Measurements from ENCODE around the gene SOWAHA. TPM values are rescaled to one million over a fixed set of nuclear protein-coding genes. Genes with fewer than 3 reads are reported as not detected.

The SOWAHA gene
- total RNA-seq, 1 donor from 2014 or later = 0.06 TPM

- no peak overlapping the region for H3K4me3 ChIP-seq (ENCODE audit: low read depth, low read length)
- DNase-seq (ENCODE audit: low read depth) = no peak
- TF ChIP-seq, protein P1, sequence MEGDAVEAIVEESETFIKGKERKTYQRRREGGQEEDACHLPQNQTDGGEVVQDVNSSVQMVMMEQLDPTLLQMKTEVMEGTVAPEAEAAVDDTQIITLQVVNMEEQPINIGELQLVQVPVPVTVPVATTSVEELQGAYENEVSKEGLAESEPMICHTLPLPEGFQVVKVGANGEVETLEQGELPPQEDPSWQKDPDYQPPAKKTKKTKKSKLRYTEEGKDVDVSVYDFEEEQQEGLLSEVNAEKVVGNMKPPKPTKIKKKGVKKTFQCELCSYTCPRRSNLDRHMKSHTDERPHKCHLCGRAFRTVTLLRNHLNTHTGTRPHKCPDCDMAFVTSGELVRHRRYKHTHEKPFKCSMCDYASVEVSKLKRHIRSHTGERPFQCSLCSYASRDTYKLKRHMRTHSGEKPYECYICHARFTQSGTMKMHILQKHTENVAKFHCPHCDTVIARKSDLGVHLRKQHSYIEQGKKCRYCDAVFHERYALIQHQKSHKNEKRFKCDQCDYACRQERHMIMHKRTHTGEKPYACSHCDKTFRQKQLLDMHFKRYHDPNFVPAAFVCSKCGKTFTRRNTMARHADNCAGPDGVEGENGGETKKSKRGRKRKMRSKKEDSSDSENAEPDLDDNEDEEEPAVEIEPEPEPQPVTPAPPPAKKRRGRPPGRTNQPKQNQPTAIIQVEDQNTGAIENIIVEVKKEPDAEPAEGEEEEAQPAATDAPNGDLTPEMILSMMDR (conservative IDR thresholded peaks at IDR 0.05; ENCODE audit: low read depth, low read length) = no peak
Measured at GRCh38 chr5:132838516-132839282, 25.6 kb downstream of the SOWAHA start.

GRCh38 chr5:132839426-132840301 is 26.6 kb downstream of the SOWAHA start:
- no peak overlapping the region for H3K4me3 ChIP-seq (ENCODE audit: low read depth, low read length)
- TF ChIP-seq, protein P1 (conservative IDR thresholded peaks at IDR 0.05; ENCODE audit: low read depth, low read length) = no peak
- no peak for DNase-seq (ENCODE audit: low read depth)

GRCh38 chr5:132840313-132840712 is 27.2 kb downstream of the SOWAHA start:
- DNase-seq (ENCODE audit: low read depth) = no peak
- TF ChIP-seq, protein P1 (conservative IDR thresholded peaks at IDR 0.05; ENCODE audit: low read depth, low read length) = no peak
- no peak overlapping the region for H3K4me3 ChIP-seq (ENCODE audit: low read depth, low read length)

- no peak for DNase-seq (ENCODE audit: low read depth)
Measured at GRCh38 chr5:132840896-132841295, 27.8 kb downstream of the SOWAHA start.

GRCh38 chr5:132841305-132841704 is 28.2 kb downstream of the SOWAHA start:
- TF ChIP-seq, protein P1 (conservative IDR thresholded peaks at IDR 0.05; ENCODE audit: low read depth, low read length) = no peak
- no peak overlapping the region for H3K4me3 ChIP-seq (ENCODE audit: low read depth, low read length)
- DNase-seq (ENCODE audit: low read depth) = no peak

More at GRCh38 chr5:132840896-132841295, 27.8 kb downstream of the SOWAHA start:
- TF ChIP-seq, protein P1 (conservative IDR thresholded peaks at IDR 0.05; ENCODE audit: low read depth, low read length) = no peak
- no peak overlapping the region for H3K4me3 ChIP-seq (ENCODE audit: low read depth, low read length)

DNA sequence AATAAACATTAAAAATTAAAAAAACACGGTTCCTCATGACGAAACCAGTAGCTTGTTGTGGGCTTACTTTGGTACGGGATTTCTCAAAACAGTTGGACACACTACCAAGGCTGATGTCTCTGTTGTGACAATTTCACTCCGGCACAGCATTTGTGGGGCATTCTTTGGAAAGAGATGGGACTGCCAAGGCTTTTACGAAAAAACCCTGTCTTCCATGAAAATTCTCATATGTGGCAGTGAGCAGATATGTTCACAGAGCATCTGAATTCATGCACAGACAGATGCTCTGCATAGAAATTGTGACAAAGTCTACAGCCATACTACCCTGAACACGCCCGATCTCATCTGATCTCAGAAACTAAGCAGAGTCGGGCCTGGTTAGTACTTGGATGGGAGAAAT is 35.2 kb downstream of the SOWAHA start:
- TF ChIP-seq, protein P1 (conservative IDR thresholded peaks at IDR 0.05; ENCODE audit: low read depth, low read length) = no peak
- no peak overlapping the region for H3K4me3 ChIP-seq (ENCODE audit: low read depth, low read length)
- no peak for DNase-seq (ENCODE audit: low read depth)
